GM19240 (cell line): ENCODE data around the gene GJB5.

Source experiments
- DNase-seq: peaks from one replicate; pipeline ENCODE4 v3.0.0; 2011; ENCODE audit warnings: low spot score; ENCODE audit not compliant: insufficient read length

Gene GJB5

GRCh38 chr1:34794001-34794789 is 39.3 kb downstream of the GJB5 start:
- DNase-seq: no peak

- no peak for DNase-seq
Observed at GRCh38 chr1:34794790-34795180, 39.9 kb downstream of the GJB5 start.

GRCh38 chr1:34795916-34796315 is 41.1 kb downstream of the GJB5 start:
- no peak for DNase-seq

GRCh38 chr1:34796990-34797389 is 42.1 kb downstream of the GJB5 start:
- DNase-seq: no peak

GRCh38 chr1:34800214-34800613 is 45.4 kb downstream of the GJB5 start:
- no peak for DNase-seq

- no peak for DNase-seq
Observed at GRCh38 chr1:34803770-34804169, 48.9 kb downstream of the GJB5 start.

GRCh38 chr1:34806396-34806795 is 51.5 kb downstream of the GJB5 start:
- DNase-seq: no peak
